Activated CD8-positive, alpha-beta memory T cell treated with anti-CD3 and anti-CD28 coated beads for 24 hours (primary cell): ENCODE measurements around the gene KPTN.
"Not testable (repeated sequence)": the region's sequence is repeated elsewhere in the genome, so short reads cannot be mapped to it uniquely, and the experiment has no call there.

ENCODE experiments used
- DNase-seq: peaks from one replicate; pipeline ENCODE4 v3.0.0-alpha.2; 2020

KPTN gene

GRCh38 chr19:47490847-47491246 is 6.8 kb upstream of the KPTN start:
- no peak for DNase-seq

- DNase-seq = no peak
Observed at GRCh38 chr19:47490031-47490430, 6.0 kb upstream of the KPTN start.

- DNase-seq = no peak
Observed at GRCh38 chr19:47489072-47489914, 5.3 kb upstream of the KPTN start.

- DNase-seq = no peak
Observed at GRCh38 chr19:47487551-47488515, 3.8 kb upstream of the KPTN start.

- DNase-seq = no peak
Observed at GRCh38 chr19:47486900-47487299, 2.9 kb upstream of the KPTN start.

- not testable (repeated sequence) for DNase-seq
Observed at GRCh38 chr19:47486220-47486619, 2.2 kb upstream of the KPTN start.

GRCh38 chr19:47485210-47485609 is 1.2 kb upstream of the KPTN start:
- no peak for DNase-seq

- DNase-seq = no peak
Observed at GRCh38 chr19:47483200-47483599, 819 bp downstream of the KPTN start.

GRCh38 chr19:47481460-47482052 is 2.5 kb downstream of the KPTN start:
- DNase-seq = no peak

GRCh38 chr19:47480658-47481057 is 3.4 kb downstream of the KPTN start:
- no peak for DNase-seq

GRCh38 chr19:47479701-47480503 is 4.1 kb downstream of the KPTN start:
- no peak for DNase-seq

GRCh38 chr19:47476438-47476972 is 7.5 kb downstream of the KPTN start:
- no peak for DNase-seq

GRCh38 chr19:47475465-47475864 is 8.6 kb downstream of the KPTN start:
- no peak for DNase-seq

GRCh38 chr19:47473336-47473735 is 10.7 kb downstream of the KPTN start:
- no peak for DNase-seq

GRCh38 chr19:47471733-47472457 is 12.1 kb downstream of the KPTN start, which contains the start of gene SLC8A2:
SLC8A2 (minus strand) TSS chr19:47471893; CDS start chr19:47466403, 5,490 bp downstream.
- DNase-seq = peak; percentile 71

GRCh38 chr19:47471381-47471732 is 12.7 kb downstream of the KPTN start:
- DNase-seq = no peak

- DNase-seq = no peak
Observed at GRCh38 chr19:47470447-47471195, 13.4 kb downstream of the KPTN start.

- no peak for DNase-seq
Observed at GRCh38 chr19:47469719-47470118, 14.3 kb downstream of the KPTN start.

- DNase-seq = no peak
Observed at GRCh38 chr19:47469363-47469700, 14.7 kb downstream of the KPTN start.

- no peak for DNase-seq
Observed at GRCh38 chr19:47467914-47468313, 16.1 kb downstream of the KPTN start.

- no peak for DNase-seq
Observed at GRCh38 chr19:47465957-47466356, 18.1 kb downstream of the KPTN start.
